SKM-1 treated with dmso at 0.1 percent for 144 hours (cell line): Measurements from ENCODE around the gene ZBTB7A.

Experiments used
- DNase-seq: peaks from one replicate; lab custom pipeline; 2025; ENCODE audit not compliant: unreplicated experiment; lab: John Stamatoyannopoulos, UW

The ZBTB7A gene

DNA sequence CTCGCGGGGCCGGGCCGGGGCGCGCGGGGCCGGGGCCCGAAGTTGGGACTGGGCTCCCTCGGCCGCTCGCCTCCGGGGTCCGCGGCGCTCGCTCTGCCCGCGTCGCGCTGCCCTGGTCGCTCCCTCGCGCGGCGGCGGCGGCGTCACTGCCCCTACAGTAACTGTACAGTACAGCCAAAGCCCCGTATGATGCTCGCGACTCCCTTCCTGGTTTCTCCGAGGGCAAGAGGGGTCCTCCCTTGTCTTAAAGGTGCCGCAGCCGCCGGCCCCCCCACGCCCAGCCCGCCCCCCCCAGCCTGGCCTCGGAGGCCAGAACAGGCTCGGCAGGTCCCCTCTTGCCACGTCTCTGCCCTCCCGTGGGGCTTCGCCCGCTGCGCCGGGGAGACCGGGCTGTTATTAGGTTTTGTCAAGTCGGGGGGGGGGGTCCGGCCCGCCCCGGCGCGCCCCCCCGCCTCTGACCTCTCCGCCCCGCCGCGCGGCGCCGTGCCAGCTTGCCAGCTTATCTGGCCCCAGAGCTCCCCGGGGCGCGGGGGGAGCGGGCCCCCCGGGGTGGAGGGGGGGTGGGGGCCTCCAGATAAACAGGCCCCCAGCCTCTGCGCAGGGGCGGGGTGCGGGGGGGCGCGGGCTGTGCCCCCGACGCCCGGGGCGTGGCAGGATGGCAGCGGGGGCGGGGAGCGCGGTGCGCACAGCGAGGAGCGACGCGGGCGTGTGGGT, at the start of gene ZBTB7A:
ZBTB7A (minus strand) TSS at position 218 of the 714 bp plus-strand sequence. CDS start 11,667 bp downstream, outside the sequence.
- DNase-seq: peak; percentile 68

DNA sequence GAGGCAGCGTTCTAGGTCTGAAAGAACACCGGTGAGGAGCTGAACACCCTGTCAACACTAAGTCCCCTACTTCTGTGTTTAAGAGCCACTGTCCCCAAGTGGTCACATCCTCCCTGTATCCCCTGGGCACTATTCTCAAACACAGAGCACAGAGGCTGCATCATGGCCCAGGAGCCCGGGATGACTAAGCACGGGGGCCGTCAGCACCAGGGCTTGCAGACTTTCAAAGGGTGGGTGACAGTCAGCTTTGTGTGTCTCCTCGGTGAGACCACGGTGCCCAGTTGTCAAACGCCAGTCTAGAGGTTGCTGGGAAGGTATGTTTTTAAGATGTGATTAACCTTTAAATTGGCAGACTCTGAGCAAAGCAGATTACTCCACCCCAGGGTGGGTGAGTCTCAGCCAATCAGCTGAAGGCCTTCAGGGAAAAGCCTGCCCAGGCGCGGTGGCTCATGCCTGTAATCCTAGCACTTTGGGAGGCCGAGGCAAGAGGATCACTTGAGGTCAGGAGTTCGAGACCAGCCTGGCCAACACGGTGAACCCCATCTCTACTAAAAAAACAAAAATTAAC, 49.2 kb upstream of the ZBTB7A start:
- no peak for DNase-seq

- no peak for DNase-seq
Measured at GRCh38 chr19:4115050-4115817, 48.5 kb upstream of the ZBTB7A start.

- no peak for DNase-seq
Measured at GRCh38 chr19:4114181-4114580, 47.5 kb upstream of the ZBTB7A start.

DNA sequence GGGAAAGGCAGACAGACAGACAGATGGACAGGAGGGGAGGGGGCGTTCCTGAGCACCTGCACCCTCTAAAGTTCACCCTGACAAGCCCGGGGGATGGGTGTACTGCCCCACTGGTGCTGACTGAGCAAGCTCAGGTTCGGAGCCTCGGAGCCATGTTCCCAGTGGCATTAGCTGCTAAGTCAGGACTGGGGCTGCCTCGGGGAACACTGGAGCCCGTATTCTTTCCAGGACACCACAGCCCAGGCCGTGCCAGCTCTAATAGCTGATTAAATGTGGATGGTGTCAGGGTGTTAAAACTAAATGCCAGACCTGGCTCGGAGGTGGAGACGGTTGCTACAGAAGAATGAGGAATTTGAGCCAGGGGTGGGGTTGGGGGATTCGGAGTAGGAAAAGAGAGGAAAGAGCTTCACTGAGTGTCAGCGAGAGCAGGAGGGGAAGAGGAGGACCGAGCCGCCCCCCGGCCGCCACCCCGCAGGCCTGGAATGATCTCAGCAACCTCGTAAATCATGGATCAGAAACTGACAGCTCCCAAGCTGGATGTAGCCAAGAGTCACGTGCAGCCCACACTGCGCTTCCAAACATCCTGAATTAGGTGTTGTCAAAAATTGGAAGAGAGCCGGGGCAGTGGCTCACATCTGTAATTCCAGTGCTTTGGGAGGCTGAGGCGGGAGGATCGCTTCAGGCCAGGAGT, 46.8 kb upstream of the ZBTB7A start:
- no peak for DNase-seq

- no peak for DNase-seq
Measured at GRCh38 chr19:4112367-4112766, 45.7 kb upstream of the ZBTB7A start.

DNA sequence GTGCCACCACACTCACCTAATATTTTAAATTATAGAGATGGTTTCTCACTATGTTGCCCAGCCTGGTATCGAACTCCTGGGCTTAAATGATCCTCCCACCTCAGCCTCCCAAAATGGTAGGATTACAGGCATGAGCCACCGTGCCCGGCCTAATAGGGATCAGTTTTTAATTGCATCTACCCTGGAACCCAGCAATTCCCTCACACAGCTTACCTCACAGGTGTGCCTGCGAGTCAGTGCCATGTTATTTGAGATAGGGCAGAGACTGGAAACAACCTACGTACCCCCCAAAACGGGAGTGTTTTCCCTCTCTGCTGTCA, 42.9 kb upstream of the ZBTB7A start:
- no peak for DNase-seq

- peak; percentile 93 for DNase-seq
Measured at GRCh38 chr19:4108767-4109625, 42.3 kb upstream of the ZBTB7A start.

GRCh38 chr19:4103080-4103433, 36.4 kb upstream of the ZBTB7A start:
- no peak for DNase-seq

DNA sequence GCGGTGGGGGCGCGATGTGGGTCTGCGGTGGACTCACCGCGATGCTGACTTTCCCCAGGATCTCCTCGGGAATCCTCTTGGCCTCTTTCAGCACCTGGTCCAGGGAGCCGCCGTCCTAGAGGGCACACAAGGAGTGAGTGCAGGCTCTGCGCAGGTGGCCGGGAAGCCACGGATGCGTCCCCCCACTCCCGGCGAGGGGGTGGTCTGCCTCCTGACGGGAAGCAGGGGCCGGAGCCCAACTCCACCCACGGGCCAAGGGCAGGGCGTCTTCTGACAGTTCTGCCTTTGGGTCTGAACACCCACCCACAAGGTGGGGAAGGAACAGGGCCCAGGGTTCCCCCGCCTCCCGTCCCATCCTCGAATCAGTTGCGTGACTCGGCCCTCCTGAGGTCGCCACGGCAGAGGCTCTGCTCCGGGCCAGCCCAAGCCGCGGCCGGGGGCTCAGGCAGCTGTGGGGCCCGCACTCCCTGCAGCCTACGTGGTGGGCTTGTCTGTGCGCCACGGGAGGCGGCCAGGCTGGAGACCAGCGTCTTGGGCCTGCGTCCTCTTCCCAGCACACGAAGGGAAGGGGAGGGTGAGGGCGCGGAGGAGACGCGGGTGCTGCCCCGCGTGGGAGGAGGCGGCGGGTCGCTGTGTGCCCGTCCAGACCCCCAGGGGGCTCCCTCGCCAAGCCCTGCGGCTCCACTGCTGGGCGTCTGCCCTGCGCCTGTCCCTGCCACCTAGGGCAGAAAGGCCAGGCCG, 35.8 kb upstream of the ZBTB7A start:
- DNase-seq: no peak

- no peak for DNase-seq
Measured at GRCh38 chr19:4101496-4101770, 34.7 kb upstream of the ZBTB7A start.

DNA sequence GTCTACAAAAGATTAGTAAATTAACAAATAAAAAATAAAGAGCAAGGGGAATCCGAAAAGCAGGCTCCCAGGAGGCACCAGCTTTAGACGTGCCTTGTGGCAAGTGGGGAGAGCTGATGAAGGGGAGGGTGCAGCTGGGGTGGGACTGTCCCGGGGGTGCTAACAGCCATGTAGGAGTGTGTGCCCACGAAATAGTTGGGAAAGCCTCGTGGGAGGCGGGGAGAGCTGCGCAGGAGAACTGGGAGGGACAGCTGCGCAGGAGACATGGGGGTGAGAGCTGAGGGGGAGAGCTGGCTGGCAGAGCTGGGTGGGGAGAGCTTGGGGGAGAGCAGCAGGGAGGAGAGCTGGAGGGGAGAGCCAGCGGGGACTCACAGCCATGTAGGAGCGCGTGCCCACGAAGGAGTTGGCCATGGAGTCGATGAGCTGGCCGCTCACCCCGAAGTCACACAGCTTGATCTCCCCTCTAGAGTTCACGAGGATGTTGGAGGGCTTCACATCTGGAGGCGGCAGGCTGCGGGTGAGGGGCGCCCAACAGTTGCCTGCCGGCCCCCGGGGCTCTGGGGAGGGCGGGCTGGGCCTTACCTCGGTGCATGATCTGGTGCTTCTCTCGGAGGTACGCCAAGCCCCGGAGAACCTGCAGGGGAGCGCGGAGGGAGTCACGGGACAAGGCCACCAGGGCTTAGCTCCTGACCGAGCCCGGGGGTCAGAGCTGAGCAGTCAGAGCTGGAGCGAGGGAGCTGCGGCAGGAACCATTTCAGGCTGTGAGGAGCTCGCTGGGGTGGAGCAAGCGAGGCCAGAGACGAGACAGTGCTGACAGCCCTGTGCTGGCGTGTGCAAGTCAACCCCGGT, 34.2 kb upstream of the ZBTB7A start:
- no peak for DNase-seq

- DNase-seq: no peak
Measured at GRCh38 chr19:4099041-4099764, 32.5 kb upstream of the ZBTB7A start.

DNA sequence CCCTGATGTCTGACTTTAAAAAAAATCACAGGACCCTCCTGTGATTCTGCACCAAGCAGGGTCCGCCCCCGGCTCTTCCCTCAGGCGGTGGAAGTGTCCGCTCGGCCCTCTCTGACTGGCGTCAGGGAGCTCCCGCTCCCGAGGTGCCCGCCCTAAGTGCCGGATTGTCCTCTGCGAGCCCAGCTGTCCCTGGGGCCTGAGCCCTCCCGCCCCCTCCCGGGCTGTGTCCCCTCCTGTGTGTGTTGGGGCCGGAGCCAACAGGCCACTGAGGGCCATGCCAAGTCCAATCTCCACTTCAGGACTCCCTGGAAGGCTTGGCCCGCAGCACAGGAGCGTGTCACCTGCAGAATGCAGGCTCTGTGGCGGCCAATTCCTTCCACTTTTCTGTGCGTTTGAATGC, 31.8 kb upstream of the ZBTB7A start:
- no peak for DNase-seq

DNA sequence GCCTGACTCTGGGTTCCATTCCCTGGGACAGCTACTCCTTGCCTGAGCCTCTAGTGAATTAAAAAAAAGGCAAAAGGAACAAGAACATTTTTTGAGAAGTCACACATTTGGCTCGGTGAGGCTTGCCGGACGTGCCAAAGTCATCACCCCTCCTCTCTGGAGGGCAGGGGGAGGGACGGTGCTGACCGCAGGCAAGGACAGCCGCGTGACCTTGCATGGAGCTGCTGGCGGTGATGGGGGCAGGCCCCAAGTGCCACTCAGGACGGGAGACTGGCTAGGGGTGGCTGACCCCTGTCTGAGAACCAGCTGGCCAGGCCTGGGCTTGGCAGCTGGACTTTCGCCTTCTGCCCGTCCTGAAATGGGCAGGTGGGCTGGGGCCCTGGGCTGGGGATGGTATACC, 30.8 kb upstream of the ZBTB7A start:
- DNase-seq: no peak

DNA sequence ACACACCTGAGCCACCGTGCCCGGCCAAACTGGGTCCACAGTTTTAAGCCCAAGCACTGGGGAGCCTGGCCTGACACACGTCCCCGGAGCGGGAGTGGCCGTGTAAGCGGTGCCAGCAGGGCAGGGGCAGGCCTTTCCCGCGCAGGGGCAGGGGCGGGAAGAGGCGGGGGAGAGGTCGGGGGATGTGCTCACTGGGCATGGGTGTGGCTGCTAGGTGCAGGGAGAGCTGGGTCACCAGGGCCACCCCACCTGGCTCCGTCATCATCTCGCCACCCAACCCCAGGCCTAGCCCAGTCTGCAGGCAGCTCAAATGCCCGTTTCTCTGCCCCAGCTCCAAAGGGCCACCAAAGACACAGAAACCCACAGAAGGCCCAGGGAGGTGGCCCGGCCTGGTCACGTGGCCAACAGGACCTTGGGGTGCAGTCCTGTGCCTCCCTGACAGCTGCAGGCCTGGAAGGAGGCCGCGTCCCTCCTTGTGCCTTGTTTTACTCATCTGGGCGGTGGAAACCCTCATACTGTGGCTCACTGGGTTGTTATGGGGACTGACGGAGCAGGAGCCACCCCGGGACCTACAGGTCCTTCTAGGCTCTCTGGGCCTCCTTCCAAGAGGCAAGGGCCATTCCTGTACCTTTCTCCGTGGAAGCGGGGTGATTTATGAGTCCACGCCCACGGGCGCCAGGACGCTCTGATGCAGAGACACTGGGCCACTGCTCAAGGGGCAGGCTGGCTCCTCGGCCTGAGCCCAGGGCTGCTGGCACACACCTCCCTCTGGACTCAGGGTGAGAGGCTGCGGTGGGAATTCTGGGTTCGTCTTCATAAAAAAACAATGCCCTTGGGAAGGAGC, 29.6 kb upstream of the ZBTB7A start:
- DNase-seq: no peak

DNA sequence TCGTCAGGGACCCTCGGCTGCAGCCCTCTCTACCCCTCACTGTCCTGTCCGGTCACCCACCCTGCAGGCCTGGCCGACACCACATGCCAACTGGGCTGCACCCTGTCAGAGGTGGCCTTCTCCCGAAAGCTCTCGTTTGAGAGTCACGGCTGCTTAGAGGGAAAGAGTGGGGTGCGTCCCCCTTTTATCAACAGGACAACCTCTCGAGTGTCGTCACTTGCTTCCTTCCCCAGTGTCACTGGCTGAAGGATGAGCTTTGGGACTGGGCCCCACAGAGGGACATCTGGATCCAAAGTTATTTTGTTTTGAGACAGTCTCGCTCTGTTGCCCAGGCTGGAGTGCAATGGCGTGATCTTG, 28.8 kb upstream of the ZBTB7A start:
- DNase-seq: no peak
